Measurements from ENCODE around the gene BCL7A.

Gene BCL7A

DNA sequence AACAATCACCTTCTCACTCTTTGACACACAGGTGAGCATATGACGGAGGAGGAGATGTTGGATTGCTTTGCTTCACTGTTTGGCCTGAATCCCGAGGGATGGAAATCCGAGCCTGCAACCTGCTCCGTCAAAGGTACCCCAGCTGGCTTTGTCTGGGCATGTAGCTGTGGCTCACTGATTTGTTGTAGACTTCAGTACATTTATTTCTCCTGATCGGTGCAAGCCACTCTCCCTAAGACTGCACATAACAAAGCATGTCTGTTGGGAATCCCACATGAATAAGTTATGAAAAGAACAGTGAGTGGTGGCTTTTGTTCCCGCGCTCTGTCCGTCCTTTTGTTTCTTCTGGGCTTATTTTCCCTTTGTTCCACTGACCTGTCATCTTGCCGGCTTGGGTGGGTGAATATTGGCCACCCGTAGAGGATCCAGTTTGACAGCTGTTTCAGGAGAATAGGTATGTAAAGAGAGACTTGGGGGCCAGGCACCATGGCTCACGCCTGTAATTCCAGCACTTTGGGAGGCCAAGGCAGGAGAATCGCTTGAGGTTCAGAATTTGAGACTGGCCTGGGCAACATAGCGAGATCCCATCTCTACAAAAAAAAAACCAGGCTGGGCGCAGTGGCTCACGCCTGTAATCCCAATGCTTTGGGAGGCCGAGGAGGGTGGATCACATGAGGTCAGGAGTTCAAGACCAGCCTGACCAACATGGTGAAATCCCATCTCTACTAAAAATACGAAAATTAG is 20.0 kb upstream of the BCL7A start:
- H3K4me1 ChIP-seq: no peaks in the 10 kb centered on the region
- H3K79me2 ChIP-seq: no peaks in the 10 kb centered on the region
- H3K4me2 ChIP-seq (ENCODE audit: low read length): no peak overlapping the region
- no peak overlapping the region for H3K4me3 ChIP-seq (ENCODE audit: low read depth, low read length)
- no peak overlapping the region for H2AFZ ChIP-seq
- no peak overlapping the region for H3K27ac ChIP-seq
- H3K27me3 ChIP-seq (ENCODE audit: control insufficient read depth, insufficient read depth, low read length): no peaks in the 10 kb centered on the region
- no peaks in the 10 kb centered on the region for H3K36me3 ChIP-seq (ENCODE audit: control insufficient read depth, insufficient read depth, low read length)
- H3K9ac ChIP-seq: no peak overlapping the region
- H3K9me3 ChIP-seq (ENCODE audit: control insufficient read depth, low read length): no peaks in the 10 kb centered on the region
- TF ChIP-seq, protein P1, sequence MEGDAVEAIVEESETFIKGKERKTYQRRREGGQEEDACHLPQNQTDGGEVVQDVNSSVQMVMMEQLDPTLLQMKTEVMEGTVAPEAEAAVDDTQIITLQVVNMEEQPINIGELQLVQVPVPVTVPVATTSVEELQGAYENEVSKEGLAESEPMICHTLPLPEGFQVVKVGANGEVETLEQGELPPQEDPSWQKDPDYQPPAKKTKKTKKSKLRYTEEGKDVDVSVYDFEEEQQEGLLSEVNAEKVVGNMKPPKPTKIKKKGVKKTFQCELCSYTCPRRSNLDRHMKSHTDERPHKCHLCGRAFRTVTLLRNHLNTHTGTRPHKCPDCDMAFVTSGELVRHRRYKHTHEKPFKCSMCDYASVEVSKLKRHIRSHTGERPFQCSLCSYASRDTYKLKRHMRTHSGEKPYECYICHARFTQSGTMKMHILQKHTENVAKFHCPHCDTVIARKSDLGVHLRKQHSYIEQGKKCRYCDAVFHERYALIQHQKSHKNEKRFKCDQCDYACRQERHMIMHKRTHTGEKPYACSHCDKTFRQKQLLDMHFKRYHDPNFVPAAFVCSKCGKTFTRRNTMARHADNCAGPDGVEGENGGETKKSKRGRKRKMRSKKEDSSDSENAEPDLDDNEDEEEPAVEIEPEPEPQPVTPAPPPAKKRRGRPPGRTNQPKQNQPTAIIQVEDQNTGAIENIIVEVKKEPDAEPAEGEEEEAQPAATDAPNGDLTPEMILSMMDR (IDR thresholded peaks at IDR 0.05): no peak

DNA sequence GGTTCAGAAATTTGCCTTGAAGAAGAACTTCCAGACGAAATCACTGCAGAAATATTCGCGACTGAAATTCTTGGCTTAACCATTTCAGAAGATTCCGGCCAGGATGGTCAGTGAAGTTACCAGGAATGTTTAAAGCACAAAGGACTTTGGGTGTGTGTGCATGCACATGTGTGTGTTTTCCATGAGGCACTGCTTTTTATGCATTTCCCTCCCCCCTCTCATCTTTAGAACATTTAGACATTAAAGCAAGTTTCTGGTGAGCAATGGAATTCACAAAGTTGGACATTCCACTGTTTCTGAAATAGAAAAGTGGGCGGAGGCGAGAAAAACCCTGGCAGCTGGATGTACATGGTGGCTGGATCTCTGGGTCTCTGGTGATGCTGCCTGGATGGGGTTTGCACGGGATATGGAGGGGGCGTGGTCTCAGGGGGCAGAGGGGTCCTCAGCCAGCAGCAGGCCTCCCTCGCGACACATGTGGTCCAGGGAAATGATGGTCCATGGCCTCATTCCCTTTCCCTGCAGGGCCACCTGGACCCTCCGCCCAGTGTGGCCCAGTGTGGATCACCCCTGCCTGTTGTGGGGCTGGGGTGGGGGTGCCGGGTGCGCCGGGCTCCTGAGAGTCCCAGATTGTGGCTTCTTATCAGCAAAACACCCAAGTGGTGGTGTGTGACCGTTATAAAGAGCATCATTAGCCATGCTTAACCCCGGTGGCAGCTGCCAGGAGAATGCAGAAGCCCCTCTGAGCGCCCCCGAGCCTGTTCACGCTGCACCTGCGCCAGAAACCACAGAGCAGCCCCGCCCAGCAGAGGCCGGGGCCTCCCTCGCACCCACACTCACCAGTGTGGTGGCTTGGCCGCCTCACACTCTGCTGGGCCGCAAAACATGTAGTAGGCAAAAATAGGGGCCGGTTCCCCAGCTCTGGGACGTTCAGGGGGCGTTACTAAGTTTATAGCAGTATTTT is 17.8 kb upstream of the BCL7A start:
- H2AFZ ChIP-seq: no peak overlapping the region
- no peaks in the 10 kb centered on the region for H3K9me3 ChIP-seq (ENCODE audit: control insufficient read depth, low read length)
- no peak overlapping the region for H3K4me3 ChIP-seq (ENCODE audit: low read depth, low read length)
- H3K27ac ChIP-seq: no peak overlapping the region
- no peaks in the 10 kb centered on the region for H3K4me1 ChIP-seq
- no peaks in the 10 kb centered on the region for H3K27me3 ChIP-seq (ENCODE audit: control insufficient read depth, insufficient read depth, low read length)
- H3K4me2 ChIP-seq (ENCODE audit: low read length): no peak overlapping the region
- H3K36me3 ChIP-seq (ENCODE audit: control insufficient read depth, insufficient read depth, low read length): no peaks in the 10 kb centered on the region
- no peaks in the 10 kb centered on the region for H3K79me2 ChIP-seq
- TF ChIP-seq, protein P1 (IDR thresholded peaks at IDR 0.05): no peak
- H3K9ac ChIP-seq: no peak overlapping the region

GRCh38 chr12:122004633-122005071 is 17.0 kb upstream of the BCL7A start:
- Histone ChIP-seq H3K27ac (no peak overlapping the region), H3K36me3 (ENCODE audit: control insufficient read depth, insufficient read depth, low read length) (no peaks in the 10 kb centered on the region), H3K27me3 (ENCODE audit: control insufficient read depth, insufficient read depth, low read length) (no peaks in the 10 kb centered on the region), H3K4me1 (no peaks in the 10 kb centered on the region), H3K79me2 (no peaks in the 10 kb centered on the region), H3K9ac (no peak overlapping the region), H2AFZ (no peak overlapping the region), H3K4me2 (ENCODE audit: low read length) (no peak overlapping the region), H3K9me3 (ENCODE audit: control insufficient read depth, low read length) (no peaks in the 10 kb centered on the region), H3K4me3 (ENCODE audit: low read depth, low read length) (no peak overlapping the region)
- TF ChIP-seq, protein P1 (IDR thresholded peaks at IDR 0.05): no peak

DNA sequence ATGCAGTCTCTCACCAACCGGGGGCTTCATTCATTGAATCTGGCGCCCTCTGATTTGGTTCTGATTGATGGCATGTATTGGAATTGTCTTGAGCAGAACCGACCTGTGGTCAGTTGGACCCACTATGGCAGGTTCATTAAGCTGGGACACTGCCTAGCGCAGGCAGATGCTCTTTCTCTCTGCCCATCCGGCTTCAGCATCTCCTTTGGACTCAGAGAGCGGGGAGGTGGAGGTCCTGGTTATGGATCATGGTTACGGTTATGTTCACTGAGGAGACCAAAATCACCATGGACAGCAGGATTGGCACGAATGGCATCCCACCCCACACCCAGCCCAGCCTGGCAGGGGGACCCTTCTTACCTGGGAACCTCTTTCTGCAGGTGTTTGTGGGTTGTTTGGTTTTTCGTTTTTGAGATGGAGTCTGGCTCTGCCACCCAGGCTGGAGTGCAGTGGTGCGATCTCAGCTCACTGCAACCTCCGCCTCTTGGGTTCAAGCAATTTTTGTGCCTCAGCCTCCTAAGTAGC is 16.4 kb upstream of the BCL7A start:
- H2AFZ ChIP-seq: no peak overlapping the region
- no peaks in the 10 kb centered on the region for H3K79me2 ChIP-seq
- no peak overlapping the region for H3K27ac ChIP-seq
- no peak overlapping the region for H3K4me3 ChIP-seq (ENCODE audit: low read depth, low read length)
- no peak overlapping the region for H3K9ac ChIP-seq
- TF ChIP-seq, protein P1 (IDR thresholded peaks at IDR 0.05): no peak
- H3K4me2 ChIP-seq (ENCODE audit: low read length): no peak overlapping the region
- H3K27me3 ChIP-seq (ENCODE audit: control insufficient read depth, insufficient read depth, low read length): no peaks in the 10 kb centered on the region
- no peaks in the 10 kb centered on the region for H3K9me3 ChIP-seq (ENCODE audit: control insufficient read depth, low read length)
- H3K4me1 ChIP-seq: no peaks in the 10 kb centered on the region
- H3K36me3 ChIP-seq (ENCODE audit: control insufficient read depth, insufficient read depth, low read length): no peaks in the 10 kb centered on the region
